ENCODE measurements around the gene TULP4. TPM values are rescaled to one million over a fixed set of nuclear protein-coding genes. Genes with fewer than 3 reads are reported as not detected.
A peak's percentile ranks its signal among the peaks of the same experiment; 100 is the strongest.

Gene TULP4
- total RNA-seq = 10 to 100 TPM; 48.7 to 58.1 TPM

- H3K27me3 Mint-ChIP-seq = no peaks in the 10 kb centered on the region
- POLR2A ChIA-PET = no interaction called here
- DNase-seq (no peak), ATAC-seq (ENCODE audit: low read depth) (no peak)
- H3K36me3 Mint-ChIP-seq = peaks cover 34% of the 10 kb centered on the region
- H3K4me1 Mint-ChIP-seq = peaks cover 14% of the 10 kb centered on the region
- H3K9me3 Mint-ChIP-seq = no peaks in the 10 kb centered on the region
- H3K4me3 Mint-ChIP-seq = no peak within 1 kb of the TSS
- H3K27ac Mint-ChIP-seq = no peak within 1 kb of the TSS
Measured at GRCh38 chr6:158312165-158312564, at the start of gene TULP4. Gene TULP4 (plus strand): TSS chr6:158312465. CDS start chr6:158314017, 1,552 bp downstream.

DNA sequence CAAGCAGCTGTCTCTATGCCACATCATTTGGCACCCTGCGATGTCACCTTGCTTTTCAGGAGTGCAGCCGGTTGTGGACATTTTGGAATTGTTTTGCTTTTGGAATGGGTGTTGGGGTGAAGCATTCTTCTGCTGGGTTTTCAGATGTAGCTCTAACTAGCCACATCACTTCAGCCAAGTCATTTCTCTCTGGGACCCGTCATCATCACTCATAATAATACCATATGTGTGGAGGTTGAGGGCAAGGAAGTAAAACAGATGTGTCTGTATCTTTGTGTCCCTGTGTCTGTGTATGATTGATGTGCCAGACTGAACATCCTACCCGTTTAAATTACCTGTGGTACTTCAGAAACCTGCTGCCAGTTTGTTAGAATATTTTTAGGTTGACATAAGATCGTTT lies 49.5 kb upstream of the TULP4 start:
- ATAC-seq (ENCODE audit: low read depth) = no peak
- POLR2A ChIA-PET = no interaction called here
- H3K9me3 Mint-ChIP-seq = no peaks in the 10 kb centered on the region
- no peak for DNase-seq
- H3K27me3 Mint-ChIP-seq = no peaks in the 10 kb centered on the region
- H3K4me3 Mint-ChIP-seq = no peak overlapping the region
- peaks cover 2% of the 10 kb centered on the region for H3K4me1 Mint-ChIP-seq
- peaks cover 14% of the 10 kb centered on the region for H3K36me3 Mint-ChIP-seq
- H3K27ac Mint-ChIP-seq = no peak overlapping the region

GRCh38 chr6:158264180-158264579 lies 48.1 kb upstream of the TULP4 start:
- H3K27ac Mint-ChIP-seq = no peak overlapping the region
- ATAC-seq (ENCODE audit: low read depth) (no peak), DNase-seq (no peak)
- peaks cover 10% of the 10 kb centered on the region for H3K36me3 Mint-ChIP-seq
- POLR2A ChIA-PET = no interaction called here
- no peaks in the 10 kb centered on the region for H3K9me3 Mint-ChIP-seq
- no peaks in the 10 kb centered on the region for H3K4me1 Mint-ChIP-seq
- no peak overlapping the region for H3K4me3 Mint-ChIP-seq
- H3K27me3 Mint-ChIP-seq = no peaks in the 10 kb centered on the region

DNA sequence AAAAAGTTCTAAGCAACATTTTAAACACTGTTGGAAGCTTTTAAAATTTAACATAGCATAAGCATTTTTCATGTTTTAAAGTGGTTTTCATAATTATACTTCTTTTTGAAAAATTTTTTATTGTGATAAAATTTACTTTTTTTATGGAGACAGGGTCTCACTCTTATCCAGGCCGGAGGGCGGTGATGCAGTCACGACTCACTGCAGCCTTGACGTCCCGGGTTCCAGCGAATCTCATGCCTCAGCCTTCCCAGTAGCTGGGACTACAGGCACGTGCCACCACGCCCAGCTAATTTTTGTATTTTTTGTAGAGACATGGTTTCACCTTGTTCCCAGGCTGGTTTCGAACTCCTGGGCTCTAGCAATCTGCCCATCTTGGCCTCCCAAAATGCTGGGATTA lies 46.1 kb upstream of the TULP4 start:
- POLR2A ChIA-PET = no interaction called here
- Mint-ChIP-seq H3K9me3 (no peaks in the 10 kb centered on the region), H3K27ac (no peak overlapping the region), H3K27me3 (no peaks in the 10 kb centered on the region), H3K4me1 (peaks cover 7% of the 10 kb centered on the region), H3K4me3 (no peak overlapping the region), H3K36me3 (peaks cover 8% of the 10 kb centered on the region)
- ATAC-seq (ENCODE audit: low read depth) (no peak), DNase-seq (no peak)

DNA sequence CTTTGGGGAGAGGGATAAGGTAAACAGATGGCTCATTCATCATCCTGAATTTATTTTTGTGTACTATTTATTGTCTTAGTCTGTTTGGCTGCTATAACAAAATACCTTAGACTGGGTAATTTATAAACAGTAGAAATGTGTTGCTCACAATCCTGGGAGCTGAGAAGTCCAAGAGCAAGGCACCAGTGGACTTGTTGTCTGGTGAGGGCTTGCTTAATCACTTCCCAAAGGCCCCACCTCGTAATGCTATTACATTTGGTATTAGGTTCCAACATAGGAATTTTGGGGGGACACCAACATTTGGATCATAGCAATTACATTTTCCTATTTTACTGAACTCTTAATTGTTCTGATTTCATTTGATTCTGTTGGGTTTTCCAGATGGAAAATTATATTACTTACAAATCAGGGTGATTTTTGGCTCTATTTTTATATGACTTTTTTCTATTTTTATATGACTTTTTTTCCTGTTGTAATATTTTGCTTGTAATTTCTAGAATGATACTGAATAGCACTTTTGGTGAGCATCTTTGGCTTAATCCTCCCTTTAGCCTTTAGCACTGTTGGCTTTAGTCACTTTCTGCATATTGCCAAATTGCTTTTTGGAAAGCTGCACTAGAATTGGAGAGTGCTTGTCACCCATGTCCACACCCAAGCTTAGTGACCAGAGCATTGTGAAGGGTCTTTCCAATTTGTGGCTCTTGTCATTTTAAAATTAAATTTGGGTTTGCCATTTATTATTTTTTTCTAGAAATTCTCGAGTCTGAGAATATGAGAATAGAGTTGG lies 43.7 kb upstream of the TULP4 start:
- Mint-ChIP-seq H3K4me3 (no peak overlapping the region), H3K27me3 (no peaks in the 10 kb centered on the region), H3K27ac (no peak overlapping the region), H3K4me1 (peaks cover 16% of the 10 kb centered on the region), H3K36me3 (peaks cover 23% of the 10 kb centered on the region), H3K9me3 (peaks cover 2% of the 10 kb centered on the region)
- ATAC-seq (ENCODE audit: low read depth) = no peak
- no peak for DNase-seq
- POLR2A ChIA-PET = no interaction called here

DNA sequence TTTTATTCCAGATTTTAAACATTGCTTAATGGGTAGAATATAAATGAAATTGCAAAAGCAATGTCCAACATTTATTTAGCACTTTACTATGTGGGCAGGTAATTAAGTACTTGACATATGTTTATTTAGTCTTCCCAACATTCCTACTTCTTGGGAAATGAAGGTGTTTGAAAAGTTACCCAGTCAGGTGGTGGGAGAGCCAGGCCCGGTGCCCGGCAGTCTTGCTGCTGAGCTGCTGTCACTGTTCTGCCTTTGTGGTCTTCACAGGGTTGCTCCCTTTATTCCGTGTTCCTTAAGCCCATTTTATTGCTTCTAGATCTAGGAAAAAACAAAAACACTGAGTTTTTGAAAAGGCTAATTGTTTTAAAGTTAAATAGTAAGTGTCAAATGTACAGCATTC lies 42.6 kb upstream of the TULP4 start:
- Mint-ChIP-seq H3K36me3 (peaks cover 26% of the 10 kb centered on the region), H3K4me3 (no peak overlapping the region), H3K27me3 (no peaks in the 10 kb centered on the region), H3K9me3 (peaks cover 2% of the 10 kb centered on the region), H3K27ac (no peak overlapping the region), H3K4me1 (peaks cover 16% of the 10 kb centered on the region)
- ATAC-seq (ENCODE audit: low read depth) (no peak), DNase-seq (no peak)
- POLR2A ChIA-PET = no interaction called here

GRCh38 chr6:158270389-158271127 lies 41.7 kb upstream of the TULP4 start:
- no peak for ATAC-seq (ENCODE audit: low read depth)
- POLR2A ChIA-PET = interaction anchor here (0.7 to 2.2 kb wide), 7 partner anchors 11 to 383 kb away, joined by 3 to 11 read pairs (median 5); partner anchors contain the start of gene TMEM181
- H3K27me3 Mint-ChIP-seq = no peaks in the 10 kb centered on the region
- H3K9me3 Mint-ChIP-seq = peaks cover 2% of the 10 kb centered on the region
- H3K4me1 Mint-ChIP-seq = peaks cover 16% of the 10 kb centered on the region
- peak overlapping the region; percentile 81 for H3K27ac Mint-ChIP-seq
- H3K36me3 Mint-ChIP-seq = peaks cover 35% of the 10 kb centered on the region
- peak overlapping the region; percentile 65 for H3K4me3 Mint-ChIP-seq
- DNase-seq = peak; percentile 36

GRCh38 chr6:158272324-158272723 lies 39.9 kb upstream of the TULP4 start:
- DNase-seq (no peak), ATAC-seq (ENCODE audit: low read depth) (no peak)
- Mint-ChIP-seq H3K4me3 (no peak overlapping the region), H3K4me1 (peaks cover 16% of the 10 kb centered on the region), H3K27ac (peak overlapping the region; percentile 70), H3K27me3 (no peaks in the 10 kb centered on the region), H3K36me3 (peaks cover 30% of the 10 kb centered on the region), H3K9me3 (peaks cover 2% of the 10 kb centered on the region)
- POLR2A ChIA-PET = interaction anchor here (0.6 to 2.2 kb wide), 4 partner anchors 9 to 1561 kb away, joined by 3 to 11 read pairs (median 4); no protein-coding TSS in a partner anchor

- POLR2A ChIA-PET = interaction anchor here (1.4 kb wide), 1 partner anchor 13 kb away, joined by 3 read pairs; no protein-coding TSS in a partner anchor
- peaks cover 2% of the 10 kb centered on the region for H3K4me1 Mint-ChIP-seq
- no peak overlapping the region for H3K27ac Mint-ChIP-seq
- no peak overlapping the region for H3K4me3 Mint-ChIP-seq
- DNase-seq (no peak), ATAC-seq (ENCODE audit: low read depth) (no peak)
- H3K36me3 Mint-ChIP-seq = peaks cover 18% of the 10 kb centered on the region
- H3K27me3 Mint-ChIP-seq = no peaks in the 10 kb centered on the region
- H3K9me3 Mint-ChIP-seq = peaks cover 2% of the 10 kb centered on the region
Measured at GRCh38 chr6:158278004-158278403, 34.3 kb upstream of the TULP4 start.

- Mint-ChIP-seq H3K4me3 (no peak overlapping the region), H3K36me3 (peaks cover 11% of the 10 kb centered on the region), H3K9me3 (no peaks in the 10 kb centered on the region), H3K27ac (no peak overlapping the region), H3K4me1 (peaks cover 14% of the 10 kb centered on the region), H3K27me3 (no peaks in the 10 kb centered on the region)
- ATAC-seq (ENCODE audit: low read depth) (no peak), DNase-seq (no peak)
- POLR2A ChIA-PET = no interaction called here
Measured at GRCh38 chr6:158279615-158280014, 32.6 kb upstream of the TULP4 start.

DNA sequence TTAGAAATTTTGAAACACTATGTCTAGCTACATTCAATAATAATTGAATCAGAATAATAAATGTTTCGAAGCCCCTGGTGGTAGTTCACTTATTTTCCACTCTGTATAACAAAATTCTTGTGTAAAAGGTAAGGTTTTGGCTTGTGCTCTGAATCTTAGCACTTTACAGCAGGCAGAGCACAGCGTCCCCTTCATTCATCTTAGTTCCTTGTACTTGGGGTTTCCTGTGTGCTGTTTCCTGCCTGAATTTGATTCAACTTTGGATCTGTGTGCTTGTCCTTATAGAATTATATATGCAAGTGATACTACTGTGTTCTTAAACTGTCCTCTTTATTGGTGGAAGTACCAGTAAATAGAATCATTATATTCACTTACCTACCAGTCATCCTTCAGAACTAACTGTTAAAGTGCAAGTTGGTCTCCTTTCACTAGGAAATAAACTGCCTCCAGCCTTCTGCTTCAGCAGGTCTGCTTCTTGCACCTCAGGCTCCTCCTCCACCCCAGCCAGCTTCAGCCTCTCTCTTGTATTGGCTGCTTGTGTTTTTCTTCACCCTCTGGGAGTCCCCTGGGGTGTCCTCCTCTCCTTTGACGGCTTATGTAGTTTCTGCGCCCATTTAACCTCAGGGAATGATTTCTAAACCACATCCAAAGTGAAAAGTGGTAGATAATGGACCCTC lies 28.8 kb upstream of the TULP4 start:
- Mint-ChIP-seq H3K4me3 (peak overlapping the region; percentile 11), H3K9me3 (no peaks in the 10 kb centered on the region), H3K4me1 (peaks cover 26% of the 10 kb centered on the region), H3K27me3 (no peaks in the 10 kb centered on the region), H3K36me3 (peaks cover 7% of the 10 kb centered on the region), H3K27ac (peak overlapping the region; percentile 35)
- DNase-seq (no peak), ATAC-seq (ENCODE audit: low read depth) (peak; percentile 75)
- POLR2A ChIA-PET = no interaction called here

DNA sequence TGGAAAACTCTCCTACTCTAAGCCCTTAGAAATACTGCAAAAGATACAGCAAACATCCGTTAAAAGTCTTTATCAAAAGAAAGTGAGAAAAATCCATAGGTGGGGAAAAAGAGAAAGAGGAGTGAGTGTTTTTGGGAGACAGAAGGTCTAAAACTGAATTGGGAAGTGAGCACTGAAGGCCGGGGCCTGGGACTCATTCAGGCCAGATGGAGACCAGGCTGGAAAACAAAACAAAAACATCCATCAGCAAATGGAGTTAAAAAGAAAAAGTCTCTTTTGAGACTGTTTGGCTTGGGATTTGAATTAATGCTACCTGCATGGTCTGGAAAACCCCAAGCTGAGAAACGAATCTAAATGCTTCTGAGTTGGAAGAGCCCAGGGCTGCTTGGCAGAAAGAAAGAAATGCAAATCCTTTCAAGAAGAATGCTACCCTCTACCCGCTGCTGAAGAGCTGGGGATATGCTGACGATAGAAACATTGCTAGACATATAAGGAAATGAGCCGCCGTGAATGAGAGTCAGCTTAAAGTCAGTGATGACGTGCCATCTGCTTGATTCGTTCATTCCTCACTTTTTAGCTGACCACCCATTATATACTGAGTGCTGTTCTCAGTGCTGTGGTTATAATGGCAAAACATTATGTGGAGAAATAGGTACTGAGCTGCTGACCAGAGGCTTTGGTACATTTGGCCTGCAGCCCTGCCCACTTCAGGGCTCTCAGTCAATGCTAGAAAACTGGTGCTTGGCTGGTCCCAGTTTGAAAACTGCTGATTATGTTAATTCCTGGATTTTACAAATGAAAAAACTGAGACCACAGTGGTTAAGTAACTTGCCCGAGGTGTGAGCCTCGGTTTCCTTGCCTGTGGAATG lies 28.0 kb upstream of the TULP4 start:
- Mint-ChIP-seq H3K4me1 (peaks cover 26% of the 10 kb centered on the region), H3K27ac (peak overlapping the region; percentile 35), H3K4me3 (no peak overlapping the region), H3K36me3 (peaks cover 9% of the 10 kb centered on the region), H3K27me3 (no peaks in the 10 kb centered on the region), H3K9me3 (no peaks in the 10 kb centered on the region)
- DNase-seq (no peak), ATAC-seq (ENCODE audit: low read depth) (no peak)
- POLR2A ChIA-PET = no interaction called here

Measured in activated naive CD8-positive, alpha-beta T cell treated with anti-CD3 and anti-CD28 coated beads, Interleukin-2, amount 10 ng/mL, durations not matched to agents 7 days and 5 days (primary cell).